GM23338 (cell line): ENCODE data around the gene GGA1. TPM values are rescaled to one million over a fixed set of nuclear protein-coding genes. Genes with fewer than 3 reads are reported as not detected.
"Not testable (repeated sequence)": the region's sequence is repeated elsewhere in the genome, so short reads cannot be mapped to it uniquely, and the experiment has no call there.

Experiments used
- ATAC-seq: fragments of 200-7000 bp; cut with Tn5 transposase; 3 replicates; pipeline ENCODE4 v1.9.1; 2020
- DNase-seq: peaks from one replicate; pipeline ENCODE4 v3.0.0-alpha.2; 2015; ENCODE audit warnings: low spot score
- H2AFZ ChIP-seq: fragments of 200-600 bp; sonication (generic); 2 replicates; pipeline ENCODE4 v1.8.0; 2016; ENCODE audit warnings: antibody characterized with exemption, mild to moderate bottlenecking, moderate library complexity
- H3F3A ChIP-seq: fragments of 200-600 bp; sonication (generic); replicated peaks from 2 replicates; pipeline ENCODE4 v1.8.0; 2017; ENCODE audit warnings: antibody characterized with exemption, mixed run types, low read depth
- H3K27ac ChIP-seq: fragments of 200-600 bp; sonication (generic); 2 replicates; pipeline ENCODE4 v1.6.1; 2016; ENCODE audit warnings: low read depth
- H3K27me3 ChIP-seq: fragments of 200-600 bp; sonication (generic); 2 replicates; pipeline ENCODE4 v1.8.0; 2016; ENCODE audit warnings: mild to moderate bottlenecking, mixed run types, moderate library complexity; ENCODE audit not compliant: insufficient read depth
- H3K36me3 ChIP-seq: fragments of 200-600 bp; sonication (generic); 2 replicates; pipeline ENCODE4 v1.8.0; 2016; ENCODE audit warnings: mild to moderate bottlenecking; ENCODE audit not compliant: insufficient read depth
- H3K4me1 ChIP-seq: fragments of 200-600 bp; sonication (generic); 2 replicates; pipeline ENCODE4 v1.8.0; 2016; ENCODE audit warnings: mild to moderate bottlenecking, moderate library complexity; ENCODE audit not compliant: insufficient read depth
- H3K4me2 ChIP-seq: fragments of 200-600 bp; sonication (generic); 2 replicates; pipeline ENCODE4 v1.7.1; 2017; ENCODE audit warnings: mixed run types
- H3K4me3 ChIP-seq: fragments of 200-600 bp; sonication (generic); 2 replicates; pipeline ENCODE4 v1.6.1; 2016; ENCODE audit warnings: mixed run types
- H3K79me2 ChIP-seq: fragments of 200-600 bp; sonication (generic); replicated peaks from 2 replicates; pipeline ENCODE4 v1.8.0; 2017; ENCODE audit warnings: mild to moderate bottlenecking; ENCODE audit not compliant: insufficient read depth
- H3K9me2 ChIP-seq: fragments of 200-600 bp; sonication (generic); 2 replicates; pipeline ENCODE4 v1.8.0; 2017; ENCODE audit not compliant: insufficient read depth
- H4K20me1 ChIP-seq: fragments of 200-600 bp; sonication (generic); replicated peaks from 2 replicates; pipeline ENCODE4 v1.8.0; 2017; ENCODE audit warnings: mild to moderate bottlenecking; ENCODE audit not compliant: insufficient read depth
- H3K27ac Mint-ChIP-seq: 2 replicates; pipeline ENCODE4 v1.8.0; 2020; ENCODE audit warnings: inconsistent platforms, mild to moderate bottlenecking, moderate library complexity, mixed read lengths
- H3K27me3 Mint-ChIP-seq: 3 replicates; pipeline ENCODE4 v1.8.0; 2022; ENCODE audit warnings: low read depth, mild to moderate bottlenecking, moderate library complexity, mixed read lengths, inconsistent platforms; ENCODE audit not compliant: insufficient read depth, poor library complexity
- H3K36me3 Mint-ChIP-seq: 3 replicates; pipeline ENCODE4 v1.8.0; 2021; ENCODE audit warnings: low read depth, mild to moderate bottlenecking, inconsistent platforms, moderate library complexity, mixed read lengths
- H3K4me1 Mint-ChIP-seq: 3 replicates; pipeline ENCODE4 v1.8.0; 2020; ENCODE audit warnings: mild to moderate bottlenecking, inconsistent platforms, mixed read lengths
- H3K4me3 Mint-ChIP-seq: 3 replicates; pipeline ENCODE4 v1.8.0; 2021; ENCODE audit warnings: moderate library complexity, mild to moderate bottlenecking, inconsistent platforms, mixed read lengths
- H3K9me3 Mint-ChIP-seq: 3 replicates; pipeline ENCODE4 v1.8.0; 2020; ENCODE audit warnings: moderate library complexity, mild to moderate bottlenecking, inconsistent platforms, mixed read lengths
- polyA plus RNA-seq: library from polyadenylated mRNA; unstranded; fragments of >200 nt; fragmentation: Nextera tagmentation; extraction: Ambion mirVana; gene quantifications from 2 replicates; pipeline ENCODE4 v1.2.1, GENCODE V29; 2016
- total RNA-seq: library from RNA; depleted of rRNA; stranded (reverse); fragments of >200 nt; shearing (Covaris generic); gene quantifications from 2 replicates; pipeline ENCODE4 v1.2.3, GENCODE V29; 2014
- TF ChIP-seq, protein P1 (sequence below): fragments of 250-450 bp; sonication (Bioruptor Pico); IDR thresholded peaks from 2 replicates; pipeline ENCODE4 v1.5.0; 2020; ENCODE audit warnings: mild to moderate bottlenecking, moderate library complexity

GGA1 gene
- total and polyA plus RNA-seq, 2 experiments from 2014 or later, result 36.9 to 57.1 TPM

GRCh38 chr22:37601540-37602442, 6.8 kb upstream of the GGA1 start (continued):
- TF ChIP-seq, protein P1, sequence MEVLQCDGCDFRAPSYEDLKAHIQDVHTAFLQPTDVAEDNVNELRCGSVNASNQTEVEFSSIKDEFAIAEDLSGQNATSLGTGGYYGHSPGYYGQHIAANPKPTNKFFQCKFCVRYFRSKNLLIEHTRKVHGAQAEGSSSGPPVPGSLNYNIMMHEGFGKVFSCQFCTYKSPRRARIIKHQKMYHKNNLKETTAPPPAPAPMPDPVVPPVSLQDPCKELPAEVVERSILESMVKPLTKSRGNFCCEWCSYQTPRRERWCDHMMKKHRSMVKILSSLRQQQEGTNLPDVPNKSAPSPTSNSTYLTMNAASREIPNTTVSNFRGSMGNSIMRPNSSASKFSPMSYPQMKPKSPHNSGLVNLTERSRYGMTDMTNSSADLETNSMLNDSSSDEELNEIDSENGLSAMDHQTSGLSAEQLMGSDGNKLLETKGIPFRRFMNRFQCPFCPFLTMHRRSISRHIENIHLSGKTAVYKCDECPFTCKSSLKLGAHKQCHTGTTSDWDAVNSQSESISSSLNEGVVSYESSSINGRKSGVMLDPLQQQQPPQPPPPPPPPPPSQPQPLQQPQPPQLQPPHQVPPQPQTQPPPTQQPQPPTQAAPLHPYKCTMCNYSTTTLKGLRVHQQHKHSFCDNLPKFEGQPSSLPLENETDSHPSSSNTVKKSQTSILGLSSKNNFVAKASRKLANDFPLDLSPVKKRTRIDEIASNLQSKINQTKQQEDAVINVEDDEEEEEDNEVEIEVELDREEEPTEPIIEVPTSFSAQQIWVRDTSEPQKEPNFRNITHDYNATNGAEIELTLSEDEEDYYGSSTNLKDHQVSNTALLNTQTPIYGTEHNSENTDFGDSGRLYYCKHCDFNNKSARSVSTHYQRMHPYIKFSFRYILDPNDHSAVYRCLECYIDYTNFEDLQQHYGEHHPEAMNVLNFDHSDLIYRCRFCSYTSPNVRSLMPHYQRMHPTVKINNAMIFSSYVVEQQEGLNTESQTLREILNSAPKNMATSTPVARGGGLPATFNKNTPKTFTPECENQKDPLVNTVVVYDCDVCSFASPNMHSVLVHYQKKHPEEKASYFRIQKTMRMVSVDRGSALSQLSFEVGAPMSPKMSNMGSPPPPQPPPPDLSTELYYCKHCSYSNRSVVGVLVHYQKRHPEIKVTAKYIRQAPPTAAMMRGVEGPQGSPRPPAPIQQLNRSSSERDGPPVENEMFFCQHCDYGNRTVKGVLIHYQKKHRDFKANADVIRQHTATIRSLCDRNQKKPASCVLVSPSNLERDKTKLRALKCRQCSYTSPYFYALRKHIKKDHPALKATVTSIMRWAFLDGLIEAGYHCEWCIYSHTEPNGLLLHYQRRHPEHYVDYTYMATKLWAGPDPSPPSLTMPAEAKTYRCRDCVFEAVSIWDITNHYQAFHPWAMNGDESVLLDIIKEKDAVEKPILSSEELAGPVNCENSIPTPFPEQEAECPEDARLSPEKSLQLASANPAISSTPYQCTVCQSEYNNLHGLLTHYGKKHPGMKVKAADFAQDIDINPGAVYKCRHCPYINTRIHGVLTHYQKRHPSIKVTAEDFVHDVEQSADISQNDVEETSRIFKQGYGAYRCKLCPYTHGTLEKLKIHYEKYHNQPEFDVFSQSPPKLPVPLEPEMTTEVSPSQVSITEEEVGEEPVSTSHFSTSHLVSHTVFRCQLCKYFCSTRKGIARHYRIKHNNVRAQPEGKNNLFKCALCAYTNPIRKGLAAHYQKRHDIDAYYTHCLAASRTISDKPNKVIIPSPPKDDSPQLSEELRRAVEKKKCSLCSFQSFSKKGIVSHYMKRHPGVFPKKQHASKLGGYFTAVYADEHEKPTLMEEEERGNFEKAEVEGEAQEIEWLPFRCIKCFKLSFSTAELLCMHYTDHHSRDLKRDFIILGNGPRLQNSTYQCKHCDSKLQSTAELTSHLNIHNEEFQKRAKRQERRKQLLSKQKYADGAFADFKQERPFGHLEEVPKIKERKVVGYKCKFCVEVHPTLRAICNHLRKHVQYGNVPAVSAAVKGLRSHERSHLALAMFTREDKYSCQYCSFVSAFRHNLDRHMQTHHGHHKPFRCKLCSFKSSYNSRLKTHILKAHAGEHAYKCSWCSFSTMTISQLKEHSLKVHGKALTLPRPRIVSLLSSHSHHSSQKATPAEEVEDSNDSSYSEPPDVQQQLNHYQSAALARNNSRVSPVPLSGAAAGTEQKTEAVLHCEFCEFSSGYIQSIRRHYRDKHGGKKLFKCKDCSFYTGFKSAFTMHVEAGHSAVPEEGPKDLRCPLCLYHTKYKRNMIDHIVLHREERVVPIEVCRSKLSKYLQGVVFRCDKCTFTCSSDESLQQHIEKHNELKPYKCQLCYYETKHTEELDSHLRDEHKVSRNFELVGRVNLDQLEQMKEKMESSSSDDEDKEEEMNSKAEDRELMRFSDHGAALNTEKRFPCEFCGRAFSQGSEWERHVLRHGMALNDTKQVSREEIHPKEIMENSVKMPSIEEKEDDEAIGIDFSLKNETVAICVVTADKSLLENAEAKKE, result 0 out of 2 replicates have a peak, but pooled peaks have one; percentile 47

DNA sequence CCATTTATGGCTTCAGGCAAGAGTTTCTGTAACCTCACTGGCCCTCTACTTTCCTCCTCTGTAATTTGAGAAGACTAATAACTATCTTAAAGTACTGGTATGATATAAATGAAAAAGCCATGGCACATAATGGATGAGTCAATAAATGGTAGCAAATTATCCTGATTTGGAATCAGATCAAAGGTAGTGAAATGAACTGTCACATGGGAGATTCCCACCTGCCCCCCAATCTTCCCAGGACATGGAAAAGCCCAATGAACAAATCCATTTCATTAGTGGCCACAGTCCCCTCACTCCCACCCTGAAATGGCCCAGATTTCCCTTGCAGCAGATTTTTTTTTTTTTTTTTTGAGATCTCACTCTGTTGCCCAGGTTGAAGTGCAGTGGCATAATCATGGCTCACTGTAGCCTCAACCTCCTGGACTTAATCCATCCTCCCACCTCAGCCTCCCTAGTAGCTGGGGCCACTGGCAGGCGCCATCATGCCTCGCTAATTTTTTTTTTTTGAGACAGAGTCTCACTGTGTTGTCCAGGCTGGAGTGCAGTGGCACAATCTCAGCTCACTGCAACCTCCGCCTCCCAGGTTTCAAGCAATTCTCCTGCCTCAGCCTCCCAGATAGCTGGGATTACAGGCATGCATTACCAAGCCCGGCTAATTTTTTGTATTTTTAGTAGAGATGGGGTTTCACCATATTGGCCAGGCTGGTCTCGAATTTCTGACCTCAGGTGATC, 5.9 kb upstream of the GGA1 start:
- H3K79me2 ChIP-seq, ATAC-seq, H3K36me3 Mint-ChIP-seq, H3K9me2 ChIP-seq, H3K9me3 Mint-ChIP-seq, H3K4me1 ChIP-seq, H3K27me3 Mint-ChIP-seq, H4K20me1 ChIP-seq, H3K36me3 ChIP-seq, H3K27me3 ChIP-seq, H3K27ac Mint-ChIP-seq, DNase-seq, H3K4me3 Mint-ChIP-seq, H3K4me2 ChIP-seq, H2AFZ ChIP-seq, H3K4me3 ChIP-seq, H3F3A ChIP-seq: not testable (repeated sequence)
- H3K27ac ChIP-seq, result 0 out of 2 replicates have a peak overlapping the region, but pooled peaks have one; percentile 41
- peaks cover 12% of the 10 kb centered on the region for H3K4me1 Mint-ChIP-seq
